Inflammatory macrophage treated with lipopolysaccharide for 4 hours (primary cell): ENCODE data around the gene SLC6A20.

Experiments
- DNase-seq: peaks from one replicate; pipeline ENCODE4 v3.0.0-alpha.2; 2020

SLC6A20 gene

GRCh38 chr3:45795882-45796765 is at the start of gene SLC6A20:
Gene SLC6A20, minus strand, starts transcription at chr3:45796536. Its CDS starts 117 bp downstream, at chr3:45796419.
- DNase-seq = peak; percentile 4

- no peak for DNase-seq
These were observed 48.3 kb upstream of the SLC6A20 start for GRCh38 chr3:45844616-45845015.

GRCh38 chr3:45842851-45843625 is 46.7 kb upstream of the SLC6A20 start:
- no peak for DNase-seq

- DNase-seq = peak; percentile 99
These were observed 45.6 kb upstream of the SLC6A20 start, which contains the start of gene LZTFL1 for GRCh38 chr3:45841757-45842491. Gene LZTFL1, minus strand, starts transcription at chr3:45842119. Its CDS starts 128 bp downstream, at chr3:45841991.

GRCh38 chr3:45841420-45841756 is 45.1 kb upstream of the SLC6A20 start:
- peak; percentile 37 for DNase-seq

- DNase-seq = no peak
These were observed 42.1 kb upstream of the SLC6A20 start for GRCh38 chr3:45838466-45838865.

- no peak for DNase-seq
These were observed 36.4 kb upstream of the SLC6A20 start for GRCh38 chr3:45832699-45833098.

- no peak for DNase-seq
These were observed 33.8 kb upstream of the SLC6A20 start for GRCh38 chr3:45830121-45830520.

GRCh38 chr3:45826908-45827307 is 30.6 kb upstream of the SLC6A20 start:
- no peak for DNase-seq

- DNase-seq = no peak
These were observed 30.0 kb upstream of the SLC6A20 start for GRCh38 chr3:45826321-45826720.

- no peak for DNase-seq
These were observed 24.8 kb upstream of the SLC6A20 start for GRCh38 chr3:45821127-45821526.

GRCh38 chr3:45819543-45819942 is 23.2 kb upstream of the SLC6A20 start:
- DNase-seq = no peak

- no peak for DNase-seq
These were observed 21.6 kb upstream of the SLC6A20 start for GRCh38 chr3:45817831-45818522.

GRCh38 chr3:45816544-45816943 is 20.2 kb upstream of the SLC6A20 start:
- DNase-seq = no peak

GRCh38 chr3:45814322-45814721 is 18.0 kb upstream of the SLC6A20 start:
- no peak for DNase-seq

- DNase-seq = no peak
These were observed 11.6 kb upstream of the SLC6A20 start for GRCh38 chr3:45807681-45808540.

GRCh38 chr3:45807133-45807532 is 10.8 kb upstream of the SLC6A20 start:
- DNase-seq = no peak

- DNase-seq = no peak
These were observed 9.7 kb upstream of the SLC6A20 start for GRCh38 chr3:45806072-45806471.

- DNase-seq = no peak
These were observed 7.1 kb upstream of the SLC6A20 start for GRCh38 chr3:45803252-45803935.

- no peak for DNase-seq
These were observed 5.8 kb upstream of the SLC6A20 start for GRCh38 chr3:45802146-45802545.

- DNase-seq = no peak
These were observed 4.3 kb upstream of the SLC6A20 start for GRCh38 chr3:45800611-45801010.
